ENCODE results near the gene ADAMTS17. TPM values are rescaled to one million over a fixed set of nuclear protein-coding genes. Genes with fewer than 3 reads are reported as not detected.

Gene ADAMTS17
- total RNA-seq, 1 experiment from 2014 or later = 0.25 TPM

DNA sequence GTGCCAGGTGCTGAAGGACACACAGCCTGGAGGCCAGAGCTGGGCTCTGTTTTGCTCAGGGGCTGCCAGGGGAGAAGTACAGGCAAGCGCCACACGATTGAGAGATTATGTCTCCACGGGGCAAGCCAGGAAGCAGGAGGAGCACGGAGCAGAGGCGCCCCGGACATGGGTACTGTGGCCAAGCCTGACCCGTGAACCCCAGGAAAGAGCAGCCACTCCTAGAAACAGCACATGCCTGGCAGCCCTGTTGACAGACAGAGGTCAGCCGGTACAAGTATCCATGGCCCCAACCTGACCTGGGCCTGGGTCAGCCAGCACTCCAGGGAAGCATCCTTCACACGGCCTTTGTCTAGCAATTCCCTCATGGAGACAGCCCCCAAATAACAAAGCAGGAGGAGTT is 89.4 kb downstream of the ADAMTS17 start:
- no peak for DNase-seq (ENCODE audit: low spot score)

DNA sequence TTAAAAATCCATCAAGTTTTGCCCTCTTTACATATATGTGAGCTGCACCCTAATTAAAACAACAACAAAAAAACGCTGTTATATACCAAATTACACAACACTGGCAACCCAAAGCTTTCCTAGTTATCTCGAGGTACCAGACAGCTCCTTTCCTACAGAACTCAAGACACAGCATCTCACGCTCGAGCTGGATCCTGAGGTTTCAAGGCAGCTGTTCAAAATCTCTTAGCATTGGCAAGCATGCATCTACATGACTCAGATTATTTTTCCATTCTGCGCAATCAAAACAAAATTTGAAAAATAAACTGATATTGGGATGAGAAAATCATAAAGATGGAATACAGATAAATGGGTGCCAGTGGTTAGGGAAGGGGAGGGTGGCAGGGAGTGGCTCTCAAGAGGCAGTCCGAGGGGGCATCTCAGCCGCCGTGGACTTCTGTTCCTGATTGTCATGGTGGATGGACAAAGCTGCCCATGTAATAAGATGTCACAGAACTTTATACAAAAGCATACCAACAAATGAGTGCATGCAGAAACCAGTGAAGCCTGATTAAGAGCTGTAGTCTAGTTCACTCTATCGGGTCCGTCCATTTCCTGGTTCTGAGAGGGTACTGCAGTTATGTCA is 91.5 kb downstream of the ADAMTS17 start:
- no peak for DNase-seq (ENCODE audit: low spot score)

DNA sequence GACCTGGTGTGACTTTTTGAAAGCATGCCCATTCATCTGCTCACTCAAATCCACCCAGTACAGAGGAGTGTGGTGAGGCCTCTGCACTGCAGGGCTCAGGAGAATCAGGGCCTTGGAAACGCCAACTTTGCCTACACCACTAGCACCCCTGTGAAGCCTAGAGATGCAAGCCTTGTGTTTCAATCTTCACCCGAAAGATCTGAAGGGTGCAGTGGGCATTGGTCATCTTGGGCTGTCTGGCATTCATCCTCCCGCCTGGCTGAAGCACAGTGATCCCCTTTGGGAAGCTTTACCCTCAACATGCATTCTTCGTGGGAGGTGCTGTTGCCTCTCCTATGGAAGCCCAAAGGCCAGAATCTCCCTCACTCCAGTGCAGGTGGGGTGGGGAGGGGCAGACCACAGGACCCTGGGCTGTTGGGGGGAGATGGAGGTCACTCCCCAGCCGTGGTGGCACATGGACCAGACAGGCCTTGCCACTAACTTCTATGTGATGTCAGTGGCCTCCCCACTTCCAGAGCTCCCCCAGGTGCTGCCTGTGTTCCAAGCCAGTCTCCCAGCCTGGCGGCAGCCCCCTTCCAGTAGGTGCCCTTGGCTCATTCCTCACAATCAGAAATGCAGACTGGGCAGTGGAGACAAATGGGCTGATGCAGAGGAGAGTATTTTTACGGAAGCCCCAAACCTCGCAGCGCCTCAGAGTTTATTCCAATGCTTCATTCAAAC is 92.5 kb downstream of the ADAMTS17 start:
- no peak for DNase-seq (ENCODE audit: low spot score)

DNA sequence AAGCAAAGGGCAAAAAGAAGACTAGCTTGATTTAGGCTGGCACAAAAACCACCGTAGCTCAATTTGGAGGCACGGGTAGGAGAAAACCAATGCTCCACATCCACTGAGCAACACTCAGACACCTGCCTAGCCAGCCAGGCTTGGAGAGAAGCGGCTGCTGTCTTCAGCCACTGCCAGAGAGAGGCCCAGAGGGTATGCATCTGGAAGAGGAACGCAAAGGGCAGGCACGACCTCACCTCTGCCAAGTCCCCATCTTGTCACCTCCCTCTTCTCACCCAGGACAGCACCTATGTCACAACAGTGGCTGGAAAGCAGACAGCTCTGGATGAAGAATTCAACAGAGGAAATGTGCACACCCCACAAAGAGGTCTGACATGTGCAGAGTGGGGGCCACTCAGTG is 93.5 kb downstream of the ADAMTS17 start:
- DNase-seq (ENCODE audit: low spot score) = no peak

DNA sequence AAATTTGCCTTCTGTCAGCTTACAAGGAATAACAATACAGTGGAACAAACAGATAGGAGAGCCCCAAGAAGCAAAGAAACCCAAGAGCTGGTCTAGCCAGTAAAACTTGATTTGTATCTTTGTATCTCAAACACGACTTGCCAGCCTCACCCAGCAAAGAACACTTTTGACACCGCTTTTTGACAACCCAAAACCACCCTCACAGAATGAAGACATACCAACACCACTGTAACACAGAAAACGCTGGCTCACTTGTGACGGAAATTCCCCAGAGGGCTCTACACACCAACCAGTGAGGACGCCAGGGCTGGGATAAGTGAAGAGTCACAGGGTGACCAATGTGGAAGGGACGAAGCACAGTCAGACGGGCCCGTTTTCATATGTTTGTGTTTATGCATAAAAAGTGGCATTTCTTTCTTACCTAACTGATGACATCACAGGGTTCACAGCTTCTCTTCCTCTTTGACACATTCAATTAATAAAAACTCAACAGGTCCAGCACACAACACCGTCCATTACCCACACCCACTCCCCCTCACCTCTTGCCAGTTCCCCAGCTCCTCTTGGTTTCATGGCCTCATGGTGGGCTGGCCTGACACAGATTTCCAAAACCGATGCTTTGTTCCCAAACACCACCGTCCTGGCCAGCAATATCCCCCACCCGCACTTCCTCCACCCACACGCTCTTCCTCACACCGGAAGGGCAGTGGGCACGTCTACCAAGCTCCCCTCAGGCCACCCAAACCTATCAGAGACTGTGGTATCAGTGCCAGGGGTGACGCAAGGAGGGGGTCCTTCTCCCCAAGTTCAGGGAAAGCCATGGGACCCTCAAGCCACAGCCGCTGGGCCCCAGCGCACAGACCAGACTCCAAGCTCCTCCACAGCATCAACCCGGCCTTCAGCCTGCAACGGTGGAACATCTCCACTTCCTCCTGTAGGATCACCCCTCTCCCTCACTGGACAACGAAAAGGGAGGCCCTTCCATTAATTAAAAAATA is 94.2 kb downstream of the ADAMTS17 start:
- DNase-seq (ENCODE audit: low spot score) = no peak

DNA sequence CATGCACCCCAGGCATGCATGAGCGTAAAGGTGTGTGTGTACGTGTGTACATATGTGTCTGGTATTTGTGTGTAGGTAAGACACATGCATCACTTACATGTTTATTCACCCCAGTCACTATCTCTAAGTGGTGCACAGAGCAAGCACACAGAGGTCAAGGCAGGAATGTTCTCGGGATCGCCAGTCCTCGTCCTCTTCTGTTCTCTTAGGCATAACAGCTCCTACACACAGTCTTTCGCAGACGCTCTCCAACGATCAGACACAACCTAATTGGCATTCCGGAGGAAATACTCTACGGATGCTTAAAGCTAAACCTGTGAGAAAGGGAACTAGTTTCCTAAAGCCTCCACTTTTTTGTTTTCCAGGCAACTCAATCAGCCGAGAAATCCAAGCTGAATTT is 95.9 kb downstream of the ADAMTS17 start:
- no peak for DNase-seq (ENCODE audit: low spot score)

DNA sequence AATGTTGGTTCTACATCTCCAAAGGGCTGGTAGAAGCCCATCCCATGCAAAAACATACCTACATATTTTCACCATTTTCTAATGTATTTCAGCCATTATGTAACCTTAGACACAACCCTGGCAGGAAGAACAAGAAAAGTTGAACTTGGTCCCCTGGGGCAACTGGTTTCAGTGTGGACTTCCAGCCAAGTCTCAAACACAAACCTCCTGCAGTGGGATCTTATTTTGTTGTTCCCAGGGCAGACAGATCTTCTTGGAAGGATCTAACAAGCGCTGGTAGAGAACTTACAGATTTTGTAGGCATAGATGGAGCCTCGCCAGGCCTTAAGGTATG is 96.3 kb downstream of the ADAMTS17 start:
- DNase-seq (ENCODE audit: low spot score) = no peak

DNA sequence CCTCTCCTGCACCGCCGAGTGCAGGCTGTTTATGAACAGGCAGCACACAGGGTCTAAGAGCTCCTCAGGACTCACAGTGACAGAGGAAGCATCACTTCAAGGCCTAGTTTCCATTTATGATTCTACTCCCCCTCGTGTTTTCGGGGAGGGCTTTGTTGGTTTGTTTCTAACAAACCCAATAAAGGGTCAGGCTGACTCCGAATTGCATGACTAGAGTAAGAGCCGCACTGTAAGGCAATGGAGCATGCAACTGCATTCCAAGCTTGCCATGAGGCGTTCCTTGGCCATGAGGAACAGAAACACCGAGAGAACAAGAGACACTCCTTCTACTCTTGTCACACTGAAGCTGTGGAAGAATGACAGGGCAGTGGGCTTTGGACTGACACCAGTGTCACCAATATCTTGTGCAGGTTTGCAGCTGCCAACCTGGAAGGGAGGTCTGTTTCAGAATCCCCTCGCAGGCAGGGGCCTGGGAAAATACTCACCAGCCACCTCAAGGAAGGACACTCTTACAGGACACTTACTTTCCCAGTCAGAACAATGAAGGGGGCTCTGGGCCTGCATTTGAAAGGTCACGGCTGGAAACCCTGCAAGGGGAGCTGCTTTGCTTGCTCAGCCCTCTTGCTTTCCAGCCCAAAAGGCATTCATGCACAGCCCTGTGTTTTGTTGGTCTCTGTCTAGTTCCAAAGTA is 96.8 kb downstream of the ADAMTS17 start:
- DNase-seq (ENCODE audit: low spot score) = no peak

DNA sequence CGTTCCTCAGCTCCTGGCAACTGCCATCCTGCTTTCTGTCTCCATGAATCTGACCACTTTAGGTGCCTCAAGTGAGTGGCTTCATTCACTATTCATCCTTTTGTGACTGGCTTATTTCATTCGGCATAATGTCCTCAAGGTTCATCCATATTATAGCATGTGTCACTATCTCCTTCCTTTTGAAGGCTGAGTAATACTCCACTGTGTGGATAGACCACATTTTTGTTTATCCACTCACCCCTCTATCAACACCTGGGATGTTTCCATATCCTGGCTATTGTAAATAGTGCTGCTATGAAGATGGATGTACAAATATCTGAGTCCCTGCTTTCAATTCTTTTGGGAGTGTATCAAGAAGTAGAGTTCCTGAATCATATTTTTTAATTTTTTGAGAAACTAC is 98.8 kb downstream of the ADAMTS17 start:
- DNase-seq (ENCODE audit: low spot score) = no peak

DNA sequence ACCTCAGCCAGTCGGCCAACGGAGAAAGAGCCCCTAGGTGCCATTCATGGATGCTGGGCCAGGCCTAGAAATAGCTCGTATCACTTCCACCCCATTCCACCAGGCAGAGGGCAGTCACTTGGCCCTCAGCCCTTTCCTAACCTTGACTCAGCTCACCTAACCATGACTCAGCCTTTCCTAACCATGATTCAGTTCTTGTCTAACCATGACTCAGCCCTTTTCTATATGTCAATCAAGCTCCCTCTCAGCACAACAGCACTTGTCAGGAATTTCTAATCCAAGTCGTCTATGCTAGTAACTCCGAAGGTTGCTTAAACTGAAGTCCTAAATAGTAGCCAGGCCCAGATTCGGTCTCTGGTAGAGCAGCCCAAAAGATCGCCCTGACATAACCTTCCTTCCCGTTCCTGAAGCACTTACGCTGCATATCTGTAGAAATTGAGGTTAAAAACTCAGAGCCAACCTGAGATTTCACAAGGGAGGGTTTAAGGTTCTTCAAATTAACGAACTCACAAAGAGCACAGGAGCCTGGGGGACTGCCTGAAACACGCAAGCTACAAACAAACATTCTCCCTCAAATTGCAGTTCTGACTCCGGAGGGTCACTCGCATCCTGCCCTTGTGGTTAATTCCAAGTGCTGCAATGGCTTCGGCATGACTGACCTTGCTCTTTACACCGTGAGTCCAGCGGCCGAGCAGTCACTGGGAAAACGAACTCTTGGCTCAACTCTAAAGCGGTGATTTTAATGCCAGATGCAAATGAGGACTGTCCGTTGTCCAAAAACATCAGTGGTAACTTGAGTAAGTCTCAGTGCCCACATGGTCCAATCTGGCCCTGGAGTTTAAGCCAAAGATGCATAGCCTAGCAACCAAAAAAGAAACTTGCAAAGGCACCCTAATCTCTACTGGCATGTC is 99.9 kb downstream of the ADAMTS17 start:
- peak; percentile 79 for DNase-seq (ENCODE audit: low spot score)

DNA sequence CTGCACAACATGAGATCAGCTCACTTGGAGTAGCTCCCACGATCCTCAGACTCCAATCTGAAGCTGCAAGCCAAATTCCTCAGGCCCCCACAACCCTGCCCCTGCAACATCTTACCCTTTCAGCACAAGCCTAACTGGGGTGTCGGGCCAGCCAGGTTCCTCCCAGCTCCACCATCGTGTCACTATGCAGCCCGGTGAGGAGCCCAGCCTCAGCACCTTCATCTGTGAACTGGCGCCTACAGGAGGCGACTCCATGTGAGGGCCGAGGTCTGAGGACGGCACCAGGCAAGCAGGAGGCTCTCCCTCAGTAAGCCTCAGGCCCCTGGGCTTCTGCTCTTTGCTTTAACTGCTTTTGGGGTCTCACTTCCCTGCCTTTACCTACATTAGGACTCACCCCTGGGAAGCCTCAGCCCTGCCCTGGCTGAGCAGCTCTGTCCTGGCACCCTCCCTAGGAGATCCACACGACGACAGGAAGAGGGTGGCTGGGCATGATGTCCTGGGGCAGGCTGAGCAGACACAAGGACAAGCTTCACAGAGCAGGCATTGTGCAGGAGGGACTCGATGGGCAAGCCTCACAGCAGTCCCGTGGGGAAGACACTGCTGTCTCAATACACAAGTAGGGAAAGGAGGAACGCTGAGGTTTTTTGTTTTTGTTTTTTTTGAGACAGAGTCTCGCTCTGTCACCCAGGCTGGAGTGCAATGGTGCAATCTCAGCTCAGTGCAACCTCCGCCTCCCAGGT is 104.6 kb downstream of the ADAMTS17 start:
- DNase-seq (ENCODE audit: low spot score) = no peak

DNA sequence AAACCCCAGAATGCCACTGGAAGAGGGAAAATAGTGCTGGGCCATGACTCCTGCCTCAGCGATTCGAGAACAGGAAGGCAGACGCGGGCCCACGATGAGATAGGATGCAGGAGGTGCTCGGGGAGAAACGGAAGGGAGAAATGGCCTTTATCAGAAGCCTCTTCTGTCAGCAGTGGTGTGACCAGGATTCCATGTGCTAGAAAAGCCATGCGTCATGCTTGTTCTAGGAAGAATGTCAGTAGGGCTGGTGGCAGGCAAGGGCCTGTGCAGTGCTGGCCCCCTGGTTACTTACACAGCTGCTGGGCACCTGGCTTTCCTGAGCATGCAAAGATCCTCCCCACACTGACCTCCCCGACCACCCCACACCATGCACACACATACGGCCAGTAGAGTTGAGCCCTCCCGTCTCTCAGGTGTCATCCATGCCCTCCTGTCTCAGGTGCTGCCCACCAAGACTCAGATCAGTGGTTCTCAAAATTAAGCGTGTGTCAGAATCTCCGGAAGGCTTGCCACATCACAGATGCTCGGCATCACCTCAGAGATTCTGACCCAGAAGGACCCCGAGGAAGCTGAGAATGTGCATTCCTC is 106.7 kb downstream of the ADAMTS17 start:
- DNase-seq (ENCODE audit: low spot score) = no peak

DNA sequence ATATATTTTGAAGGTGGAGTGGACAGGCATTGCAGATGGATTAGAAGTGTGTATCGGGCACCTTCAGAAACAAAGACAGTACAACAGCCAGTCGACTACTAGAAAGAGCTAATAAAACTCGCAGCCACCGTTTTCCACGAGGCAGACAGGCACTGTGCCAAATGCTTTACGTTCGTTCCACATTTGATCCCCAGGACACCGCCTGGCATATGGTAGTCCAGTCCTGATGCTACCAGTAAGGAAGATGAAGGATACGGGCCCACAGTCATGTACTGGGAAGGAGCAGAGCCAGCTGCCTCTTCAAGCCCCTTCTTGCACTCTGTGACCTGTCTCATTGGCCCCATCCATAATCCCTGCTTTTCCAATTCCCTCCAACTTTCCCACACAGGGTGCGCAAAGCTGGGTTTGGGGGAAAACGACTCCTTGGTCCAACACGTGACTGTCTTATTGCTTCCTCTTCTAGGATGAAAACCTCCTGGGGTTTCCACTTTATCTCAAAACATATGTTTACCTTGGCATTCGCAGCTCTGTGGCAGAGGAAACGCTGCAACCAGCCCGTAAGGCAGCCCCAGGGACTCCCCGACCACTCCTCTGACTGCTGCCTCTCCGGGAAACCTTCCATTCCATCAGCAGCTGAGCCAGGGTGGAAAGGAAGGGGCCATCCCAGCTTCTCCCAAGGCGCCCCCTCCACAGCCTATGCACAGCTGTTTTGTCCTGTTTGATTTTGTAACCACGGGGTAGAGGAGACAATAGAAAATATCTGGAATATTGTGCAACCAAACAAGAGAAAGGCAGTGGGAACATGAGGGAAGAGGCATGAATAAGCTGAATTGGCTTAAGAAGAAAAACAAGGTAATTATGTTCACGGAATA is 107.4 kb downstream of the ADAMTS17 start:
- DNase-seq (ENCODE audit: low spot score) = no peak

DNA sequence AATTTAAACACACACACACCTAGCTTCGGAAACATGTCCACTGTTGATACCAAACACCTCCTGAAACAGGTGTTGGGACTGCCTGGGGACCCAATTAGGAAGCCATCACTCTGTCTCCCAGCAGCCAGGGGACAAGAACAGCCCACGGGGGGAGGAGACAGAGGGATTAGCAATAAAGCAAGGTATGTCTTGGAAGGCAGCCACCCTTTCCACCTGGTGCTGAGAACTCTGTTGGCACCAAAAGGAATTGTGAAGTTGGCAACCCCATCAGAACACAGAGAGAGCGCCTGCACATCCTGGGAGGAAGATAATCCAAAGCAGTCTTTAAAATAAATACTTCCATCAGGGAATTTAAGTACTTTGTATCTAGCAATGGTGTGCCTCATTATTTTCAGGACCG is 111.0 kb downstream of the ADAMTS17 start:
- no peak for DNase-seq (ENCODE audit: low spot score)

DNA sequence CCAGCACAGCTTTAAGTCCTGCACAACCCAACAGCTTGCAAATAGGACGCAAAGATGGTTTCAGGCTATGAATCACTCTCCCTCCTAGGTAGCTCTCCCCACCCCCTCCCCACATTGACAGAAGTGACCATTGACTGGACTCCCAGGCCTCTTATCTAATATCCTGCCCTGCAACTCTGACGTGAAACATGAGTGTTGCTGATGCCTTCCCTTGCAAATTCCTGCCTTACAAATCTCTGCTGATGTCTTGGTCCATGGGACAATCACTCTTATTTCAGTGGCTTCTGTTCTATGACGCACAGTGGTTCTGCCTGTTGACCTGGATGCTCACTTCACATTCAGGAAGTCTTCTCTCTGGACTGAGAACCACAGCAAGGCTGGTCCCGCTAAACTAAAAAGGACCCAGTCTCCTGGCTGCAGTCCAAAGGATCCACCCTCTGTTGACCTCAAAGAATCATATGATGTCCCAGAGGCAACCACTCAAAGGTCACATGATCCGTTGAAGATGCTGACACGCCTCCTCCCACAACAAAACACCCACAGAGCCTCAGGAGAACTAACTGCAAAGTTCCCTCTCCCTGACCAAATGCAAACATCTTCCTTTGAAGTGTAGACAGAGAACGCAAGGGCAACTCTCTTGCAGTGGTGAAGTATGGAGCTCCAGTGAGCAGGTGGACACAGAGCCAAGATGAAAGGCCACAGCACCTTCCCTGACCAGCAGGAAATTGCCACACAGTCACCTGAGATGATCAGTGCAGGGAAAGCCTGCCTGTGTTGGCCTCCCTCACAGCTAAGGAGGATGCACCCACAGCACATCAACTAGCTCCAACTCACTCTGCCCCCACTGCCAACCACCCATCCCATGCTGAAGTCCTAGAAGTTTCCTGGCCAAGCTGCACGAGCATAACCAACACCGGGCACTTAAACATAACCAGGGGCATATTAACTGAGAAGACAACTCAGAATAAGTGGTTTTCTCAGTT is 112.3 kb downstream of the ADAMTS17 start:
- no peak for DNase-seq (ENCODE audit: low spot score)

DNA sequence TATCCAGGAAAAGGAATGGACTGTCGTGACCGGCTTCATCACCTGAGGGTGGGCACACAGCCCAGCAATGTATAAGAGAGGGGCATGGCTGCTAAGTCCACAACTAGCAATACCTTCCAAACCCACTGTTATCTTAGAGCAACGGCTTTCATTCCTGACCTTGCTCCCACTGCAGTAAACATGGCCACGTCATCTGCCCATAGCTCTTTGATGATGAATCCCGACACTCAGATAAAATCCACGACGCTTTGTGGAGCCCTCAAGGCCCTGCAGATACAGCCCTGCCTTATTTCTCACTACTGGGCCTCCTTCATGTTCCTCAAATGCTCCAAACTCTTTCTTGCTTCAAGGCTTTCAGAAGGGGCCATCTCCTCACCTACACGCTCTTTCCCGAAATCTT is 114.0 kb downstream of the ADAMTS17 start:
- no peak for DNase-seq (ENCODE audit: low spot score)

DNA sequence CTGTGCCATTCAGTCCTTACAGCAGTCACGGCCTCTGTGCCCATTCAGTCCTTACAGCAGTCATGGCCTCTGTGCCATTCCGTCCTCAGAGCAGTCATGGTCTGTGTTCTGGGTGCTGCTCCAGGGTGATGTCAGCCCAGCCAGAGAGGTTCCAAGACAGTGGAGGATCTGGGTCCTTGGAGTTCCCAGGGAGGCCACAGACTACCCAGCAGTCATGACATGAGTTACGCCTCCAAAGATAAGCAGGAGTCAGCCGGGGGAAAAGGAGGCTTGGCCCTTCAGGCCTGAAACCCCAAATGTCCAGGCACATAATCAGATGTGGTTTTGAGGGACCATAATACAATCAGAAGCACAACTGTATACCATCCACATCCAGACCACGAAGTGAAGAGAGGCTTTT is 115.7 kb downstream of the ADAMTS17 start:
- DNase-seq (ENCODE audit: low spot score) = no peak

Measured in H4 (cell line).